Amniotic stem cell (primary cell): ENCODE data around the gene LY6G5B.
"Not testable (repeated sequence)": the region's sequence is repeated elsewhere in the genome, so short reads cannot be mapped to it uniquely, and the experiment has no call there.

Experiments
- DNase-seq: peaks from one replicate; lab custom pipeline; 2025; lab: John Stamatoyannopoulos, UW

Gene LY6G5B

GRCh38 chr6:31691078-31691463 lies 21.3 kb downstream of the LY6G5B start:
- DNase-seq, result no peak

GRCh38 chr6:31691564-31692108 lies 21.9 kb downstream of the LY6G5B start:
- no peak for DNase-seq

- no peak for DNase-seq
These were observed 22.6 kb downstream of the LY6G5B start for GRCh38 chr6:31692353-31692752.

- no peak for DNase-seq
These were observed 23.1 kb downstream of the LY6G5B start for GRCh38 chr6:31692886-31693285.

- no peak for DNase-seq
These were observed 23.8 kb downstream of the LY6G5B start for GRCh38 chr6:31693535-31693934.

GRCh38 chr6:31697555-31697954 lies 27.8 kb downstream of the LY6G5B start:
- DNase-seq, result no peak

- no peak for DNase-seq
These were observed 31.1 kb downstream of the LY6G5B start for GRCh38 chr6:31700740-31701401.

GRCh38 chr6:31701666-31702404 lies 32.1 kb downstream of the LY6G5B start:
- no peak for DNase-seq

GRCh38 chr6:31702405-31702818 lies 32.6 kb downstream of the LY6G5B start:
- no peak for DNase-seq

- DNase-seq, result peak; percentile 87
These were observed 33.3 kb downstream of the LY6G5B start, which contains the start of gene ABHD16A for GRCh38 chr6:31702819-31703716. Gene ABHD16A, minus strand, starts transcription at chr6:31703324. Its CDS starts 43 bp downstream, at chr6:31703281.

- no peak for DNase-seq
These were observed 36.2 kb downstream of the LY6G5B start for GRCh38 chr6:31705931-31706330.

- DNase-seq, result no peak
These were observed 36.8 kb downstream of the LY6G5B start, which contains the start of gene LY6G6F for GRCh38 chr6:31706599-31706998. Gene LY6G6F, plus strand, starts transcription at chr6:31706866. Its CDS starts 41 bp downstream, at chr6:31706907.

- no peak for DNase-seq
These were observed 37.9 kb downstream of the LY6G5B start for GRCh38 chr6:31707701-31708100.

GRCh38 chr6:31708224-31708623 lies 38.4 kb downstream of the LY6G5B start:
- no peak for DNase-seq

- not testable (repeated sequence) for DNase-seq
These were observed 39.4 kb downstream of the LY6G5B start for GRCh38 chr6:31709157-31709556.

- no peak for DNase-seq
These were observed 40.9 kb downstream of the LY6G5B start for GRCh38 chr6:31710523-31711219.

GRCh38 chr6:31711233-31711632 lies 41.5 kb downstream of the LY6G5B start:
- DNase-seq, result no peak

GRCh38 chr6:31712296-31712695 lies 42.5 kb downstream of the LY6G5B start:
- DNase-seq, result no peak

GRCh38 chr6:31713465-31713864 lies 43.7 kb downstream of the LY6G5B start:
- no peak for DNase-seq

GRCh38 chr6:31713991-31714684 lies 44.4 kb downstream of the LY6G5B start:
- DNase-seq, result no peak
